ENCODE data around the gene MYRIP.
"Not testable (repeated sequence)": the region's sequence is repeated elsewhere in the genome, so short reads cannot be mapped to it uniquely, and the experiment has no call there.

The MYRIP gene

GRCh38 chr3:40262331-40262730 lies 452.9 kb downstream of the MYRIP start:
- H3K4me3 ChIP-seq (ENCODE audit: low read depth, low read length): no peak overlapping the region
- TF ChIP-seq CTCF (IDR thresholded peaks at IDR 0.05; ENCODE audit: borderline replicate concordance, insufficient read depth, low read depth, low read length): no peak

- H3K4me3 ChIP-seq (ENCODE audit: low read depth, low read length): no peak overlapping the region
- TF ChIP-seq CTCF (IDR thresholded peaks at IDR 0.05; ENCODE audit: borderline replicate concordance, insufficient read depth, low read depth, low read length): no peak
Observed at GRCh38 chr3:40264451-40264850, 455.0 kb downstream of the MYRIP start.

GRCh38 chr3:40265181-40265580 lies 455.8 kb downstream of the MYRIP start:
- no peak for TF ChIP-seq CTCF (IDR thresholded peaks at IDR 0.05; ENCODE audit: borderline replicate concordance, insufficient read depth, low read depth, low read length)
- no peak overlapping the region for H3K4me3 ChIP-seq (ENCODE audit: low read depth, low read length)

- H3K4me3 ChIP-seq (ENCODE audit: low read depth, low read length): no peak overlapping the region
- TF ChIP-seq CTCF (IDR thresholded peaks at IDR 0.05; ENCODE audit: borderline replicate concordance, insufficient read depth, low read depth, low read length): no peak
Observed at GRCh38 chr3:40267937-40268724, 458.7 kb downstream of the MYRIP start.

- TF ChIP-seq CTCF (IDR thresholded peaks at IDR 0.05; ENCODE audit: borderline replicate concordance, insufficient read depth, low read depth, low read length): no peak
- H3K4me3 ChIP-seq (ENCODE audit: low read depth, low read length): no peak overlapping the region
Observed at GRCh38 chr3:40268802-40269524, 459.6 kb downstream of the MYRIP start.

- TF ChIP-seq CTCF (IDR thresholded peaks at IDR 0.05; ENCODE audit: borderline replicate concordance, insufficient read depth, low read depth, low read length): no peak
- no peak overlapping the region for H3K4me3 ChIP-seq (ENCODE audit: low read depth, low read length)
Observed at GRCh38 chr3:40278791-40279190, 469.4 kb downstream of the MYRIP start.

- no peak overlapping the region for H3K4me3 ChIP-seq (ENCODE audit: low read depth, low read length)
- no peak for TF ChIP-seq CTCF (IDR thresholded peaks at IDR 0.05; ENCODE audit: borderline replicate concordance, insufficient read depth, low read depth, low read length)
Observed at GRCh38 chr3:40281995-40282394, 472.6 kb downstream of the MYRIP start.

- H3K4me3 ChIP-seq (ENCODE audit: low read depth, low read length): not testable (repeated sequence)
Observed at GRCh38 chr3:40283057-40283456, 473.6 kb downstream of the MYRIP start.
